Hepatocyte (in vitro differentiated cells): ENCODE measurements around the gene NKAIN1.

Experiments
- EZH2phosphoT487 ChIP-seq: fragments of 200-600 bp; sonication (generic); IDR thresholded peaks from one replicate; pipeline ENCODE4 v1.6.1; 2018; ENCODE audit warnings: antibody characterized with exemption, mild to moderate bottlenecking, low read depth, moderate library complexity; ENCODE audit not compliant: unreplicated experiment, severe bottlenecking
- TF ChIP-seq, protein P1 (sequence below): fragments of 200-600 bp; sonication (generic); IDR thresholded peaks from 2 replicates; pipeline ENCODE4 v1.5.1; 2016; ENCODE audit warnings: antibody characterized with exemption, mild to moderate bottlenecking; ENCODE audit not compliant: poor library complexity

DNA sequence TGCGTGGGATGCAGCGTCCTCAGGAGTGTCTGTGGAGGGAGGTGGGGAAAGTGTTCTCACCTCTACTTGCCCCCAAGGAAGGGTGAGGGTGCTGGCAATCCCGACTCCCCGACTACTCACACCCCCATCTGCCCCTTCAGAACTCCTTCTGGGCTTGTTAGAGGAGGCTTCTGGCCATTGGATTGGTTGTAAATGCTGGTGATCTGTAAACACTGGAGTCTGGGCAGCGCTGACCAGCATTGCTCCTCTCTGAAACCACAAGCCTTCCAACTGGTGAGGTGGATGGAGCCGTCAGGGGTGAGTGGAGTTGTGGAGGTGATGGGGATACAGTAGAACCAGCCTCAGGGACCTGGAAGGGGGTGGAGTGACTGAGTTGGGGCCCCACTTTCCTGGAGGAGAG, 59.3 kb downstream of the NKAIN1 start:
- TF ChIP-seq, protein P1, sequence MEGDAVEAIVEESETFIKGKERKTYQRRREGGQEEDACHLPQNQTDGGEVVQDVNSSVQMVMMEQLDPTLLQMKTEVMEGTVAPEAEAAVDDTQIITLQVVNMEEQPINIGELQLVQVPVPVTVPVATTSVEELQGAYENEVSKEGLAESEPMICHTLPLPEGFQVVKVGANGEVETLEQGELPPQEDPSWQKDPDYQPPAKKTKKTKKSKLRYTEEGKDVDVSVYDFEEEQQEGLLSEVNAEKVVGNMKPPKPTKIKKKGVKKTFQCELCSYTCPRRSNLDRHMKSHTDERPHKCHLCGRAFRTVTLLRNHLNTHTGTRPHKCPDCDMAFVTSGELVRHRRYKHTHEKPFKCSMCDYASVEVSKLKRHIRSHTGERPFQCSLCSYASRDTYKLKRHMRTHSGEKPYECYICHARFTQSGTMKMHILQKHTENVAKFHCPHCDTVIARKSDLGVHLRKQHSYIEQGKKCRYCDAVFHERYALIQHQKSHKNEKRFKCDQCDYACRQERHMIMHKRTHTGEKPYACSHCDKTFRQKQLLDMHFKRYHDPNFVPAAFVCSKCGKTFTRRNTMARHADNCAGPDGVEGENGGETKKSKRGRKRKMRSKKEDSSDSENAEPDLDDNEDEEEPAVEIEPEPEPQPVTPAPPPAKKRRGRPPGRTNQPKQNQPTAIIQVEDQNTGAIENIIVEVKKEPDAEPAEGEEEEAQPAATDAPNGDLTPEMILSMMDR: no peak
- no peak for TF ChIP-seq EZH2phosphoT487
